ENCODE measurements around the gene SLIT3. TPM values are rescaled to one million over a fixed set of nuclear protein-coding genes. Genes with fewer than 3 reads are reported as not detected.

The SLIT3 gene
- polyA plus RNA-seq, 1 of the 3 experiments (the other 2 are of a cell fraction), result 119 TPM

GRCh38 chr5:169022718-169023117, 278.2 kb downstream of the SLIT3 start:
- Histone ChIP-seq H3K4me2 (no peak overlapping the region), H3K9me2 (no peaks in the 10 kb centered on the region), H3K9me3 (no peaks in the 10 kb centered on the region), H2AFZ (ENCODE audit: low read depth) (no peak overlapping the region), H3K9ac (no peak overlapping the region), H3K27me3 (ENCODE audit: insufficient read depth) (no peaks in the 10 kb centered on the region), H3K4me1 (ENCODE audit: control insufficient read depth in 1 of 2, insufficient read depth in 2 of 2, low read depth in 1 of 2, low read length in 1 of 2) (peaks cover 0 to 4% of the 10 kb centered on the region in 2 experiments; a peak in 1 of 4 replicates), H3K27ac (ENCODE audit: low read depth in 2 of 2, low read length in 1 of 2) (no peak overlapping the region), H3K36me3 (replicated peaks in 1 of 2; ENCODE audit: control insufficient read depth in 1 of 2, insufficient read depth in 2 of 2, low read length in 1 of 2) (peaks cover 0 to 11% of the 10 kb centered on the region in 2 experiments), H3K79me2 (ENCODE audit: insufficient read depth) (no peaks in the 10 kb centered on the region), H4K20me1 (ENCODE audit: insufficient read depth) (no peaks in the 10 kb centered on the region), H3F3A (replicated peaks; ENCODE audit: insufficient read depth) (no peaks in the 10 kb centered on the region), H3K4me3 (ENCODE audit: low read depth in 2 of 2, low read length in 1 of 2) (no peak overlapping the region)
- TF ChIP-seq SMC3 (IDR thresholded peaks at IDR 0.05; ENCODE audit: low read depth, low read length) (no peak), RCOR1 (IDR thresholded peaks at IDR 0.05; ENCODE audit: low read length) (no peak), IRF3 (IDR thresholded peaks at IDR 0.05; ENCODE audit: low read depth, low read length) (no peak), USF1 (IDR thresholded peaks at IDR 0.05; ENCODE audit: borderline replicate concordance, low read depth) (no peak), RXRA (IDR thresholded peaks at IDR 0.05; ENCODE audit: borderline replicate concordance, low read depth) (no peak), GATA2 (CRISPR knock-in tag; IDR thresholded peaks at IDR 0.05) (no peak), FOXM1 (IDR thresholded peaks at IDR 0.05; ENCODE audit: low read depth) (no peak), POLR2AphosphoS5 (IDR thresholded peaks at IDR 0.05; ENCODE audit: low read depth, low read length) (no peak), MAX (IDR thresholded peaks at IDR 0.05; ENCODE audit: low read depth) (no peak), PBX3 (IDR thresholded peaks at IDR 0.05) (no peak), CHD2 (IDR thresholded peaks at IDR 0.05; ENCODE audit: low read length, partially characterized antibody) (no peak), JUND (IDR thresholded peaks at IDR 0.05) (no peak)
- 96% methylated on average over 4 of the region's 4 CpGs for WGBS (ENCODE audit: low lambda C conversion rate)
- POLR2A ChIA-PET, result interaction anchor here (1.0 kb wide), 1 partner anchor 17 kb away, joined by 3 read pairs; no protein-coding TSS in a partner anchor
- DNase-seq, result peak; percentile 11
- CTCF ChIA-PET, result interaction anchor here (0.7 to 1.6 kb wide), 6 partner anchors 10 to 679 kb away, joined by 3 to 4 read pairs (median 3); no protein-coding TSS in a partner anchor

GRCh38 chr5:169020102-169020501, 280.8 kb downstream of the SLIT3 start:
- TF ChIP-seq USF1 (IDR thresholded peaks at IDR 0.05; ENCODE audit: borderline replicate concordance, low read depth) (peak; percentile 89), YY1 (IDR thresholded peaks at IDR 0.05; ENCODE audit: low read depth) (no peak), TCF12 (IDR thresholded peaks at IDR 0.05) (no peak), RAD21 (IDR thresholded peaks at IDR 0.05; ENCODE audit: low read length) (no peak)
- WGBS (ENCODE audit: low lambda C conversion rate), result 80% methylated on average over 2 of the region's 2 CpGs
- H3F3A ChIP-seq (replicated peaks; ENCODE audit: insufficient read depth), result no peaks in the 10 kb centered on the region
- H3K9me3 ChIP-seq, result no peaks in the 10 kb centered on the region
- no peak overlapping the region for H3K4me2 ChIP-seq
- peaks cover 0 to 10% of the 10 kb centered on the region in 2 experiments for H3K36me3 ChIP-seq (replicated peaks in 1 of 2; ENCODE audit: control insufficient read depth in 1 of 2, insufficient read depth in 2 of 2, low read length in 1 of 2)
- no peak overlapping the region for H3K4me3 ChIP-seq (ENCODE audit: low read depth in 2 of 2, low read length in 1 of 2)
- CTCF ChIA-PET, result no interaction called here
- H2AFZ ChIP-seq (ENCODE audit: low read depth), result no peak overlapping the region
- POLR2A ChIA-PET, result no interaction called here
- peaks cover 0 to 4% of the 10 kb centered on the region in 2 experiments; a peak in 1 of 4 replicates for H3K4me1 ChIP-seq (ENCODE audit: control insufficient read depth in 1 of 2, insufficient read depth in 2 of 2, low read depth in 1 of 2, low read length in 1 of 2)
- no peak overlapping the region for H3K9ac ChIP-seq
- H4K20me1 ChIP-seq (ENCODE audit: insufficient read depth), result no peaks in the 10 kb centered on the region
- H3K27me3 ChIP-seq (ENCODE audit: insufficient read depth), result no peaks in the 10 kb centered on the region
- H3K27ac ChIP-seq (ENCODE audit: low read depth in 2 of 2, low read length in 1 of 2), result no peak overlapping the region
- H3K9me2 ChIP-seq, result no peaks in the 10 kb centered on the region
- peak; percentile 18 for DNase-seq
- H3K79me2 ChIP-seq (ENCODE audit: insufficient read depth), result no peaks in the 10 kb centered on the region

Measured in SK-N-SH (cell line).